ENCODE results near the gene ANGPTL5.
"Not testable (repeated sequence)": the region's sequence is repeated elsewhere in the genome, so short reads cannot be mapped to it uniquely, and the experiment has no call there.

ANGPTL5 gene

GRCh38 chr11:101862391-101863233 lies 53.7 kb downstream of the ANGPTL5 start:
- H3K27ac ChIP-seq = no peak overlapping the region

GRCh38 chr11:101860696-101861427 lies 55.5 kb downstream of the ANGPTL5 start:
- Histone ChIP-seq H3K4me3 (ENCODE audit: low read depth, low read length) (no peak overlapping the region), H3K9ac (no peak overlapping the region), H3K27ac (no peak overlapping the region), H3K4me2 (ENCODE audit: low read length) (no peak overlapping the region), H3K4me1 (no peaks in the 10 kb centered on the region), H3K9me3 (ENCODE audit: control insufficient read depth, low read length) (no peaks in the 10 kb centered on the region), H3K27me3 (ENCODE audit: control insufficient read depth, insufficient read depth, low read length) (no peaks in the 10 kb centered on the region), H3K79me2 (no peaks in the 10 kb centered on the region), H3K36me3 (ENCODE audit: control insufficient read depth, insufficient read depth, low read length) (no peaks in the 10 kb centered on the region), H2AFZ (no peak overlapping the region)
- peak; percentile 33 for TF ChIP-seq CTCF (IDR thresholded peaks at IDR 0.05)

More at GRCh38 chr11:101862391-101863233, 53.7 kb downstream of the ANGPTL5 start:
- TF ChIP-seq CTCF (IDR thresholded peaks at IDR 0.05) = no peak
- Histone ChIP-seq H3K36me3 (ENCODE audit: control insufficient read depth, insufficient read depth, low read length) (no peaks in the 10 kb centered on the region), H3K4me1 (no peaks in the 10 kb centered on the region), H2AFZ (no peak overlapping the region), H3K9me3 (ENCODE audit: control insufficient read depth, low read length) (no peaks in the 10 kb centered on the region), H3K9ac (no peak overlapping the region), H3K4me2 (ENCODE audit: low read length) (no peak overlapping the region), H3K79me2 (no peaks in the 10 kb centered on the region), H3K4me3 (ENCODE audit: low read depth, low read length) (no peak overlapping the region), H3K27me3 (ENCODE audit: control insufficient read depth, insufficient read depth, low read length) (no peaks in the 10 kb centered on the region)

- not testable (repeated sequence) for H3K4me2 ChIP-seq (ENCODE audit: low read length); H2AFZ ChIP-seq; H3K36me3 ChIP-seq (ENCODE audit: control insufficient read depth, insufficient read depth, low read length); H3K27ac ChIP-seq; H3K27me3 ChIP-seq (ENCODE audit: control insufficient read depth, insufficient read depth, low read length); H3K4me3 ChIP-seq (ENCODE audit: low read depth, low read length); H3K79me2 ChIP-seq; H3K9ac ChIP-seq; H3K9me3 ChIP-seq (ENCODE audit: control insufficient read depth, low read length); H3K4me1 ChIP-seq
Measured at GRCh38 chr11:101852260-101852659, 64.1 kb downstream of the ANGPTL5 start.

GRCh38 chr11:101848262-101848661 lies 68.1 kb downstream of the ANGPTL5 start:
- Histone ChIP-seq H3K4me1 (no peaks in the 10 kb centered on the region), H3K36me3 (ENCODE audit: control insufficient read depth, insufficient read depth, low read length) (no peaks in the 10 kb centered on the region), H3K79me2 (no peaks in the 10 kb centered on the region), H3K27me3 (ENCODE audit: control insufficient read depth, insufficient read depth, low read length) (no peaks in the 10 kb centered on the region), H3K4me3 (ENCODE audit: low read depth, low read length) (no peak overlapping the region), H3K9me3 (ENCODE audit: control insufficient read depth, low read length) (no peaks in the 10 kb centered on the region), H3K9ac (no peak overlapping the region), H2AFZ (no peak overlapping the region), H3K4me2 (ENCODE audit: low read length) (no peak overlapping the region), H3K27ac (no peak overlapping the region)
- TF ChIP-seq CTCF (IDR thresholded peaks at IDR 0.05) = peak; percentile 11

- no peaks in the 10 kb centered on the region for H3K79me2 ChIP-seq
- TF ChIP-seq CTCF (IDR thresholded peaks at IDR 0.05) = no peak
- no peak overlapping the region for H2AFZ ChIP-seq
- no peak overlapping the region for H3K4me2 ChIP-seq (ENCODE audit: low read length)
- no peak overlapping the region for H3K4me3 ChIP-seq (ENCODE audit: low read depth, low read length)
- no peak overlapping the region for H3K9ac ChIP-seq
- no peaks in the 10 kb centered on the region for H3K9me3 ChIP-seq (ENCODE audit: control insufficient read depth, low read length)
- no peaks in the 10 kb centered on the region for H3K27me3 ChIP-seq (ENCODE audit: control insufficient read depth, insufficient read depth, low read length)
- H3K36me3 ChIP-seq (ENCODE audit: control insufficient read depth, insufficient read depth, low read length) = no peaks in the 10 kb centered on the region
- no peak overlapping the region for H3K27ac ChIP-seq
- H3K4me1 ChIP-seq = no peaks in the 10 kb centered on the region
Measured at GRCh38 chr11:101844608-101845007, 71.7 kb downstream of the ANGPTL5 start.

Measured in parathyroid adenoma (tissue), 2 donors.